Inflammatory macrophage treated with lipopolysaccharide for 4 hours (primary cell): ENCODE results near the gene DNAJC5.
A peak's percentile ranks its signal among the peaks of the same experiment; 100 is the strongest.
"Not testable (repeated sequence)": the region's sequence is repeated elsewhere in the genome, so short reads cannot be mapped to it uniquely, and the experiment has no call there.

Source experiments
- DNase-seq: peaks from one replicate; pipeline ENCODE4 v3.0.0-alpha.2; 2020

The DNAJC5 gene

GRCh38 chr20:63894358-63895201 lies at the start of gene DNAJC5:
TSS of gene DNAJC5 (plus strand) at chr20:63895126. CDS start at chr20:63928346, 33,220 bp downstream.
- DNase-seq, result peak; percentile 96

GRCh38 chr20:63846128-63846771 lies 48.7 kb upstream of the DNAJC5 start:
- DNase-seq, result no peak

DNA sequence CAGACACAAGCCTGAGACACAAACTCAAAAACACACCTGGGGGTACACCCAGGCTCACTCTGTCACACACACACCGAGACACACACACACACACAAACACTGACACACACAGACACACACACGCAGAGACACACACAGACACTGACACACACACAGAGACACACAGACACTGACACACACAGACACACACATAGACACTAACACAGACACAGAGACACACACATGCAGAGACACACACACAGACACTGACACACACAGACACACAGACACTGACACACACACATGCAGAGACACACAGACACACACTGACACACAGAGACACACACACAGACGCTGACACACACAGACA lies 48.1 kb upstream of the DNAJC5 start:
- no peak for DNase-seq

- no peak for DNase-seq
Observed at GRCh38 chr20:63847237-63848002, 47.5 kb upstream of the DNAJC5 start.

DNA sequence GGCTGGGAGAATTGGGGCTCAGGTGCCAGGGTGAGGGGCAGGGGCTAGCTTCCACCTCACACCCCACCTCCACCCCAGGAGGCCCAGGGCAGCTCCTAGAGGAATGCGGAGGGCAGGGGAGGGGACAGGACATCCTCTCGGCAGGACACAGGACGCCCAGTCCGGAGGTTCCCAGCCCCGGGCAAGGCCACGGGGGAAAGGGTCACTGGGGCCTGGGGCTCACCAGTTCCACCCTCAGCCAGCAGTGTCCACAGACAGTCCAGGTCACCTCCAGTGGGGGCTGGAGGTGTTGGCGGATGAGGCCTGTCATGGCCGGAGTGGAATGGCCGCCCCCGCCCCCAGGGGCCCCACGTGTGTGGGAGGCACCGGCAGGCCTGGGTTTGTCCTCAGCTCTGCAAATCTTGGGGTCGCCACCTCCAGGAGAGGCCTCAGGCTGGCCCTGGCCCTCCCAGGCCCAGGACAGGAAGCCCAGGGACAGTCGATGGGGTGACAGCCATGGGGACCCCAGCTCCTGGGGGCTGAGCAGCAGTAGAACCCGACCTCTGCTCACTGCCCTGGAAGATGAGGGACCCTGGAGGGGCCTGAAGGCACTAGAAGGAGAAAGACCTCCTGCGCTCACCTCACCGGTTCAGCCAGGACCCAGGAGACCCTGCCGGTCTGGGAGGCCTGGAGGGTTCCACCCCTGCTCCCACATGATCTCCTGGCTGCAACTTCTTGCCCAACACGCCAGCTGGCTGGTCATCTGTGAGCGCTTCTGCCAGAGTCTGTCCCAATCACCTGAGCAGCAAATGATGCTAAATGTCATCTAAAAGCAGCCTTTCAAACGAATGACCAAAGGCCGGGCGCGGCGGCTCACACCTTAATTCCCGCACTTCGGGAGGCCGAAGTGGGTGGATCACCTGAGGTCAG lies 46.7 kb upstream of the DNAJC5 start:
- no peak for DNase-seq

DNA sequence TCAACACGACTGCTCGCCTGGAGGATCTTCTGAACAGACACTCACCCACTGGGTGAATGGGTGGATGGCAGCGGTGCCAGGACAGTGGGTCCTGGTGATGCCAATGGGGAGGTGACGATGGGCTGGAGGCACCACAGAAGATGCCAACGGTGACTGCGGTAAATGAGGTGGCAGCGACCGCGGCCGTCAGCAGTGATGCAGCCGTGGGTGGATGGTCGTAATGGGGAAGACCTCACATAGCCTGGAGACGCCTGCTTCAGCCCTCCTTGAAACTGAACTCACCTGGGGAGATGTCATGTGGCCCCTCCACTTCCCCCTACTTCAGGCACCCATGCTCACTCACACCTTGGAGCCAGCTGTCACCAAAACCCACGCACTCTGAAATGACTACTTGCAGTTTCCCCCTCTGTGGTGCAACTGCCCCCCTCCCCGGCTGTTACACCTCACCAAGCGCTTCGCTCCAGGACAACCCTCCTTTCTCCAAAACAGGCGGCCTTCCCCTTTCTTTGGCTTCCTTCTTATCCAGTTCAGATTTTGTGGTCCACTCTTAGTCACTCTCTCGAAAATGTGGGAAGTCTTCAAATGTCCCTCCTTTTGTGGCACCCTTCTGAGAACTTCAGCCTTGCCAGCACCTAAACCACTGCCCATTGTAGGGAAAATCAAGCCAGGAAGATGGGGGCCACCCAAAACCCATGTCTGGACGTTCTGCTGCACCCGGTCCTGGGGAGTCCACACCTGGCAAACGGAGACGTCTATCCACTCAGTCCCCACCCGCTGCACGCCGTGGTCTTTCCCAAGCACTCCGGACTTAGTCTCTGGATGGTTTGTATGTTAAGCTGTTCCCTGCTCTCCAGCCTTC lies 44.0 kb upstream of the DNAJC5 start:
- DNase-seq, result peak; percentile 49

DNA sequence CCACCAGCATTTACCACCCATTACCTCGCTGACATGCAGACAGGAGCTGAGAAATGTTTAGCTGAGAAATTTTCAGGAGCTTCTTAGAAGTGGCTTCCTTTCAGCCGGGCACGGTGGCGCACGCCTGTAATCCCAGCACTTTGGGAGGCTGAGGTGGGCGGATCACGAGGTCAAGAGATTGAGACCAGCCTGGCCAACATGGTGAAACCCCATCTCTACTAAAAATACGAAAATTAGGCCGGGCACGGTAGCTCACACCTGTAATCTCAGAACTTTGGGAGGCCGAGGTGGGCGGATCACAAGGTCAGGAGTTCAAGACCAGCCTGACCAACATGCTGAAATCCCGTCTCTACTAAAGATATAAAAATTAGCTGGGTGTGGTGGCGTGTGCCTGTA lies 43.4 kb upstream of the DNAJC5 start:
- not testable (repeated sequence) for DNase-seq

GRCh38 chr20:63853733-63854068 lies 41.2 kb upstream of the DNAJC5 start:
- not testable (repeated sequence) for DNase-seq

DNA sequence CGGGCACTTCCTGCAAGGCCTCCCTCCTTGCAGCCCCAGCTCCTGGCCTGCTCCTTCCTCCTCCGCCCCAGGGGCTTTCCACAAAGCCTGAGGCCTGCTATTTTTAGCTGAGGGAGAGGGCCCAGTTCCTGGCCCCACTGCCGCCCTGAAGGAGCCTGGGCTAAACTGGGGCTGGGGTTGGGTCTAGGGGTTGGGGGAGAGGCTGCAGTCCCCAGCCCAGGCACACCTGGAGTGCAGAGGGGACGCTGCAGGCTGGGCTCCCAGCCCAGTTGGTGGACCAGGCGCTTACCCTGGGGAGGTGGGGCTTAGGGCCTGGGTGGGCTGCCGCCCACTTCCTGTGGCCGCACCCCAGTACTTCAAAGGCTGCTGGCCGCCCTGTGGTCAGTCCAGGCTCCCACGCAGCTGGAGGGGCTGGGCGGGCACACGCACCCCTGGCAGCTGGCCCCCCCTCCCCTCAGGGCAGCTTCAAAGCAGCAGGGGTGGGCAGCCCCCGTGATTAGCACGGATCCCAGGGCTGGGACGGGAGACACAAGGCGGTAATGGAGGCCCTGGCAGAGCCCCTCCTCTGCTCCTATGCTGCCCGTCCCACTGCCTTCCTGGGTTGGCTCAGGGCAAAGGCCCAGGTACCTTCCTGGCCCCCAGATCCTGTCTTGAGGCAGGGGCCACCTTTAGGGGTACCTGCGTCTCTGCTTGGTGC lies 40.7 kb upstream of the DNAJC5 start:
- DNase-seq, result peak; percentile 74

DNA sequence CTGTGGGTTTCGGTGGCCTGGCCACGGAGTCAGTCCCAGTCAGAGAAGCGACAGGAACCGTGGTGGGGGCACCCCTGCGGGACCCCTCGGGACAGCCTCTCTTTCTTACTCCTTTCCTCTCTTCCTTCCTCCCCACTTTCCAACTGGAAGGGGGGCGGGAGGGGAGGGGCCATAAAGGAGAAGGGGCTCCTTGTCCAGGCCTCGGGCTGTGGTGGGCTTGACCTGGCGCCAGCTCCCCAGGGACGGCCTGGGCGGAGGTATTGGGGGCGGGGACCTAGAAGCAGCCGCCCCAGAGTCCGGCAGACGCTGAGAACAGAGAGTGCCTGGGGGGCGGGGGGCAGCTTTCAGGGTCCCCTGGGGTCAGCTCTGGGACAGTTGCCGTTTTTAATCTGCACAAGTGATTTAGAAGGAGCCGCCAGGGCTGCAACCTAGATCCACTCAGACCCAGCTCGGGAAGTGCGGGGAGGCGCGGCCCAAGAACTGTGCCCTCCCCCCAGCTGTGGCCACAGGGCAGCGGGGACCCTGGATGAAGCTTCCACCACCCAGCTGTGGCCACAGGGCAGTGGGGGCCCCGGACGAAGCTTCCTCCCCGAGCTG lies 40.1 kb upstream of the DNAJC5 start:
- DNase-seq, result no peak

DNA sequence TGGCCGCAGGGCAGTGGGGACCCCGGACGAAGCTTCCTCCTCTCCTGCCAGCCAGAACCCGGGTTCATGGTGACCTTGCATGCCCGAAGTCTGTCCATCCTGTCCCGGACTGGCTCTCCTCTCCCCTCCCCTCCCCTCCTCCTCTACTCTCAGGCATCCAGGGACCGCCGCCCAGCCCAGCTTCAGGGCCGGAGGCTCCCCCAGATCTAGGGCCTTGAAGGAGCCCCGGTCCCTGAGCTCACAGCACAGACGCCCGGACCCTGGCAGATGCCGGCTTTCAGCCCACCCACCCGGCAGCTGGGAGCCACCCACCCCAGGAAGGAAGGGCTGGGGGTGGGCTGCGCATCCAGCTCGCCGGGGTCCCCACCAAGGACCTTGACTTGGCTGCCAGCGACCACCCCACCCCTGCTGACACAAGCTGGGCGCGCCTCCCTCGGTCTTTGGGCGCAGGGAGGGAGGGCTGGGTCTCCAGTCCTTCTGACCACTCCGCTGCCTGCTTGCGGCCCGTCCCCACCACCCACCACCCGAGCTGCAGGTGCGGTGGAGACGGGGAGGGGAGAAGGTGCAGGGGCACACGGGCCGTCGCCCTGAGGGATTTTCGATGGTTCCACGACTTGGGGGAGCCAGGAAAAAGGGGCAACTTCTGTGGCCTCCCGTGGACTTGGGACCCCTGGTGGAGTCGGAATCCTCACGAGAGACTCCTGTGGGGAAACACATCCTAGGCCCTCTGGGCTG lies 39.4 kb upstream of the DNAJC5 start:
- no peak for DNase-seq

- DNase-seq, result no peak
Observed at GRCh38 chr20:63856098-63856511, 38.8 kb upstream of the DNAJC5 start.

- no peak for DNase-seq
Observed at GRCh38 chr20:63857764-63858392, 37.0 kb upstream of the DNAJC5 start.

DNA sequence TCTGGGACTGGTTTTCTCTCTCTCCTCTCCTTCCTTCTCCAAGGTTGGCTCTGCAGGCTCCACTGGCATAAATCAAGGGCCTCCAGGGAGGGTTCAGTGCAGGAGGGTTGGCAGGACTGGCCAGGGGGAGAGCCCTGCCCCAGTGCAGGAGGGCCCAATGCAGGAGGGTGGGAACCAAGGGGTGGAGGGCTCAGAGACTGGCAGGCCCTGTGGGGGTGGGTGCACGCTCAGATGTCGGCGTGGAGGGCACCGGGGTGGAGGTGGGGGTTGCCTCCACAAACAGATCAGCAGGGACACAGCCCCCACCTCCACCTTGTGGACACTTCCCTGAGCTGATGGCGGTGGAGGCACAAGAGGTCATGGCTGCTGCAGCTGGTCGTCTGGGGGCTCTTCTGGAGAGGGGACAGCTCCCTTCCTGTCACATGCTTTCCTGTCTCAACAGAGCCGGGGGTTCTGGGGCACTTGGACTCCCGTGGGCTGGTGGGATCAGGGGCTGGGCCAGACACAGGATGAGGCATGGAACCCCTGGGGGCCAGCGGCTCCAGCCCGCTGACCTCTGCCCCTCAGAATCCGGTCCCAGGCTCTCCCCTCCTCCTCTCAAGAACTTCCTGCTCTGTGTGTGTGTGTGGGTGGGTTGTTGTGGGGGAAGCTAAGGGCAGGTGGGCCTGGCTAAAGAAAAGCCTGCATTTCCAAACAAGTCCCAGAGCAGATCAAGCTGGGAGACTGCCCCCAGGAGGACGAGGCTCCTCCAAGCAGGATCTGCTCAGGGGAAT lies 36.3 kb upstream of the DNAJC5 start:
- no peak for DNase-seq

- DNase-seq, result no peak
Observed at GRCh38 chr20:63859166-63859699, 35.7 kb upstream of the DNAJC5 start.

DNA sequence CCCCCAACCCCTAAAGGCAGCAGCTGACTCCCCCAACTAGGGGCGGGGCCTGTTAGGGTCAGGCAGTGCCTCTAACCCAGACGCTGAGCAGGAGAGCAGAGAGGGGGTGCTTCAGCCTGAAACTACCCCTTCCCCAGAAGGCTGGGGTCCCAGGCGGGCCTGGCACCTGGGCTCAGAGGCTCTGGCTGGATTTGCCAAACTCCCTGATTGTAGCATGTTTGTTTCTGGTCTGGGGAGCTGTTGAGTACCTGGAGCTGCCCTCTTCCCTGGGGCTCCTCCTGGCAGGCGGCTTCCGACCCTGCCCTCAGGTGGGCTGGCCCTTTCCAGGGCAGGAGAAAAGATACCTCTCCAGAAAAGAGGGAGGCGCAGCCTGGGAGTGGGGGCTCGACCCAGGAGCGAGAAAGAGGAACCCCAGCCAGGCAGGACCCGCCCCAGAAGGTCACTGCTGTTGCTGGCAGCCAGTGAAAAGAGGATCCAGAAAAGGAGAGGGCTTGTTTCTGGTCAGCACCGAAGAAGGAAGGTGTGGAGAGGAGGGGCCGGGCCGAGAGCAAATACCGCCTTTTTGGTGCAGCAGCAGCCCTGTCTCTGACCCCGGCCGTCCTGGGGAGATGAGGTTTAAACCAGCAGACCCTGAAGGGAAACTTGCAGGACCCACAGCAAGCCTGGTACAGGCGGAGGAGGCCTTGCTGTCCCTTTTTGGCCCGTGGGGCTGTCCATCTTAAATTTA lies 34.4 kb upstream of the DNAJC5 start:
- peak; percentile 54 for DNase-seq

DNA sequence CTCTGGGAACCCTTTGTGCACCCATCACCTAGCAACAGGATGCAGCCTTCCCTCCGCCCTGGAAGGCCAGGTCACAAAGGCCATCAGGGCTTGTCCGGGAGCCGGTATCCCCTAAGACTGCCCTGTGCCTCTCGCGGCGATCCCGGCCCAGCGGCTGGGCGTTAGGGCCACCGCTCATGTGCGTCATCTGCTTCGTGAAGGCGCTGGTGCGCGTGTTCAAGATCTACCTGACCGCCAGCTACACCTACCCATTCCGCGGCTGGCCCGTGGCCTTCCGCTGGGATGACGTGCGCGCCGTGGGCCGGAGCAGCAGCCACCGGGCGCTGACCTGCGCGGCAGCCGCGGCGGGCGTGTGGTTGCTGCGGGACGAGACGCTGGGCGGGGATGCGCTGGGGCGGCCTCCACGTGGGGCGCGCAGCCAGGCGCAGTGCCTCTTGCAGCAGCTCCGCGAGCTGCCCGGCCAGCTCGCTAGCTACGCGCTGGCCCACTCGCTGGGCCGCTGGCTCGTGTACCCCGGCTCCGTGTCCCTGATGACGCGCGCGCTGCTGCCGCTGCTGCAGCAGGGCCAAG lies 33.5 kb upstream of the DNAJC5 start, which contains the start of gene ABHD16B:
TSS of gene ABHD16B (plus strand) at position 134 of the 570 bp plus-strand sequence. CDS start at position 177, 43 bp downstream.
- DNase-seq, result no peak
